Muscle layer of colon (tissue), 2 donors: Measurements from ENCODE around the gene APP.

Experiments
- H3K27ac ChIP-seq: one replicate; pipeline ENCODE4 v1.7.0; 2013; ENCODE audit warnings: low read depth, mild to moderate bottlenecking, low read length, moderate library complexity
- H3K27me3 ChIP-seq, 2 donors: one replicate each; pipeline ENCODE4 v1.7.0; 2013; ENCODE audit warnings: low read length in 2 of 2, mild to moderate bottlenecking in 2 of 2; ENCODE audit not compliant: insufficient read depth in 2 of 2, control insufficient read depth in 1 of 2
- H3K36me3 ChIP-seq: one replicate; pipeline ENCODE4 v1.7.0; 2013; ENCODE audit warnings: mild to moderate bottlenecking, low read length; ENCODE audit not compliant: insufficient read depth
- H3K4me1 ChIP-seq: one replicate; pipeline ENCODE4 v1.7.0; 2013; ENCODE audit warnings: mild to moderate bottlenecking, low read length; ENCODE audit not compliant: insufficient read depth
- H3K4me3 ChIP-seq, 2 donors: one replicate each; pipeline ENCODE4 v1.7.0; 2013; ENCODE audit warnings: low read length in 2 of 2, low read depth in 1 of 2, mild to moderate bottlenecking in 1 of 2, moderate library complexity in 1 of 2
- H3K9ac ChIP-seq: one replicate; pipeline ENCODE4 v1.7.0; 2013; ENCODE audit warnings: low read length
- H3K9me3 ChIP-seq: one replicate; pipeline ENCODE4 v1.7.0; 2013; ENCODE audit warnings: mild to moderate bottlenecking, low read length
- donor health status: abdominal sarcoma.
- donor health status: Adenocarcinoma of cecum.

The APP gene

GRCh38 chr21:25870084-25870483, 300.5 kb downstream of the APP start:
- no peaks in the 10 kb centered on the region for H3K4me1 ChIP-seq
- no peak overlapping the region for H3K9ac ChIP-seq
- H3K9me3 ChIP-seq: no peaks in the 10 kb centered on the region
- H3K36me3 ChIP-seq: no peaks in the 10 kb centered on the region
- no peaks in the 10 kb centered on the region for H3K27me3 ChIP-seq
- no peak overlapping the region for H3K27ac ChIP-seq
- H3K4me3 ChIP-seq: no peak overlapping the region

- Histone ChIP-seq H3K4me3 (no peak overlapping the region), H3K36me3 (no peaks in the 10 kb centered on the region), H3K9ac (no peak overlapping the region), H3K27me3 (no peaks in the 10 kb centered on the region), H3K4me1 (no peaks in the 10 kb centered on the region), H3K27ac (no peak overlapping the region), H3K9me3 (no peaks in the 10 kb centered on the region)
These were observed 303.5 kb downstream of the APP start for GRCh38 chr21:25867061-25867460.

- H3K9ac ChIP-seq: no peak overlapping the region
- no peaks in the 10 kb centered on the region for H3K9me3 ChIP-seq
- H3K27ac ChIP-seq: no peak overlapping the region
- no peaks in the 10 kb centered on the region for H3K36me3 ChIP-seq
- H3K4me3 ChIP-seq: no peak overlapping the region
- H3K27me3 ChIP-seq: no peaks in the 10 kb centered on the region
- H3K4me1 ChIP-seq: no peaks in the 10 kb centered on the region
These were observed 306.8 kb downstream of the APP start for GRCh38 chr21:25863747-25864146.

GRCh38 chr21:25863031-25863430, 307.5 kb downstream of the APP start:
- Histone ChIP-seq H3K36me3 (no peaks in the 10 kb centered on the region), H3K9me3 (no peaks in the 10 kb centered on the region), H3K4me1 (no peaks in the 10 kb centered on the region), H3K4me3 (no peak overlapping the region), H3K27ac (no peak overlapping the region), H3K27me3 (no peaks in the 10 kb centered on the region), H3K9ac (no peak overlapping the region)

- Histone ChIP-seq H3K27ac (no peak overlapping the region), H3K27me3 (no peaks in the 10 kb centered on the region), H3K9ac (no peak overlapping the region), H3K36me3 (no peaks in the 10 kb centered on the region), H3K4me3 (no peak overlapping the region), H3K4me1 (no peaks in the 10 kb centered on the region), H3K9me3 (no peaks in the 10 kb centered on the region)
These were observed 308.0 kb downstream of the APP start for GRCh38 chr21:25862596-25862995.

GRCh38 chr21:25862112-25862511, 308.5 kb downstream of the APP start:
- H3K4me3 ChIP-seq: no peak overlapping the region
- no peaks in the 10 kb centered on the region for H3K9me3 ChIP-seq
- H3K4me1 ChIP-seq: no peaks in the 10 kb centered on the region
- no peaks in the 10 kb centered on the region for H3K27me3 ChIP-seq
- H3K9ac ChIP-seq: no peak overlapping the region
- H3K27ac ChIP-seq: no peak overlapping the region
- H3K36me3 ChIP-seq: no peaks in the 10 kb centered on the region

GRCh38 chr21:25859235-25859929, 311.2 kb downstream of the APP start:
- no peaks in the 10 kb centered on the region for H3K4me1 ChIP-seq
- no peaks in the 10 kb centered on the region for H3K36me3 ChIP-seq
- no peaks in the 10 kb centered on the region for H3K27me3 ChIP-seq
- H3K9ac ChIP-seq: no peak overlapping the region
- no peaks in the 10 kb centered on the region for H3K9me3 ChIP-seq
- no peak overlapping the region for H3K27ac ChIP-seq
- H3K4me3 ChIP-seq: no peak overlapping the region

- Histone ChIP-seq H3K4me1 (no peaks in the 10 kb centered on the region), H3K27me3 (no peaks in the 10 kb centered on the region), H3K36me3 (no peaks in the 10 kb centered on the region)
These were observed 312.2 kb downstream of the APP start for GRCh38 chr21:25858325-25858724.

GRCh38 chr21:25857308-25858074, 313.1 kb downstream of the APP start:
- Histone ChIP-seq H3K36me3 (no peaks in the 10 kb centered on the region), H3K9me3 (no peaks in the 10 kb centered on the region), H3K9ac (no peak overlapping the region), H3K4me3 (no peak overlapping the region), H3K27me3 (no peaks in the 10 kb centered on the region), H3K4me1 (no peaks in the 10 kb centered on the region), H3K27ac (no peak overlapping the region)

More at GRCh38 chr21:25858325-25858724, 312.2 kb downstream of the APP start:
- Histone ChIP-seq H3K27ac (no peak overlapping the region), H3K4me3 (no peak overlapping the region), H3K9ac (no peak overlapping the region), H3K9me3 (no peaks in the 10 kb centered on the region)

GRCh38 chr21:25855576-25855975, 315.0 kb downstream of the APP start:
- H3K4me1 ChIP-seq: no peaks in the 10 kb centered on the region
- H3K27ac ChIP-seq: no peak overlapping the region
- H3K9me3 ChIP-seq: no peaks in the 10 kb centered on the region
- H3K27me3 ChIP-seq: no peaks in the 10 kb centered on the region
- H3K4me3 ChIP-seq: no peak overlapping the region
- no peaks in the 10 kb centered on the region for H3K36me3 ChIP-seq
- H3K9ac ChIP-seq: no peak overlapping the region

GRCh38 chr21:25850126-25850842, 320.3 kb downstream of the APP start:
- H3K4me1 ChIP-seq: peaks cover 10% of the 10 kb centered on the region
- no peaks in the 10 kb centered on the region for H3K36me3 ChIP-seq
- no peaks in the 10 kb centered on the region for H3K27me3 ChIP-seq
- H3K9me3 ChIP-seq: no peaks in the 10 kb centered on the region
- no peak overlapping the region for H3K4me3 ChIP-seq
- no peak overlapping the region for H3K9ac ChIP-seq
- no peak overlapping the region for H3K27ac ChIP-seq
